Activated CD4-positive, CD25-positive, alpha-beta regulatory T cell treated with anti-CD3 and anti-CD28 coated beads, Interleukin-2, amount 50 U/mL, for 24 hours (primary cell): Measurements from ENCODE around the gene BNIP1.
A peak's percentile ranks its signal among the peaks of the same experiment; 100 is the strongest.
"Not testable (repeated sequence)": the region's sequence is repeated elsewhere in the genome, so short reads cannot be mapped to it uniquely, and the experiment has no call there.

ENCODE experiments used
- ATAC-seq, 2 donors: fragments of 150-1000 bp; cut with Tn5 transposase; one replicate each; pipeline ENCODE4 v1.10.0; 2021; ENCODE audit warnings: mild to moderate bottlenecking in 1 of 2, moderate library complexity in 1 of 2

Gene BNIP1

GRCh38 chr5:173144200-173145176 lies at the start of gene BNIP1:
BNIP1 (plus strand) TSS chr5:173144531; CDS start chr5:173144546, 15 bp downstream.
- ATAC-seq, result peak; percentile 93

GRCh38 chr5:173098787-173099186 lies 45.5 kb upstream of the BNIP1 start:
- ATAC-seq, result no peak

- no peak for ATAC-seq
Observed at GRCh38 chr5:173099461-173099860, 44.9 kb upstream of the BNIP1 start.

GRCh38 chr5:173101245-173101644 lies 43.1 kb upstream of the BNIP1 start:
- ATAC-seq, result no peak

GRCh38 chr5:173103411-173103810 lies 40.9 kb upstream of the BNIP1 start:
- ATAC-seq, result no peak

- ATAC-seq, result peak in 1 of 2 donors; percentile 24
Observed at GRCh38 chr5:173108914-173109313, 35.4 kb upstream of the BNIP1 start.

GRCh38 chr5:173114536-173114935 lies 29.8 kb upstream of the BNIP1 start:
- ATAC-seq, result no peak

- no peak for ATAC-seq
Observed at GRCh38 chr5:173119719-173120118, 24.6 kb upstream of the BNIP1 start.

GRCh38 chr5:173123416-173123815 lies 20.9 kb upstream of the BNIP1 start:
- no peak for ATAC-seq

- not testable (repeated sequence) for ATAC-seq
Observed at GRCh38 chr5:173132166-173132565, 12.2 kb upstream of the BNIP1 start.

- ATAC-seq, result no peak
Observed at GRCh38 chr5:173138707-173139106, 5.6 kb upstream of the BNIP1 start.

- ATAC-seq, result no peak
Observed at GRCh38 chr5:173139631-173140030, 4.7 kb upstream of the BNIP1 start.

GRCh38 chr5:173140769-173141168 lies 3.6 kb upstream of the BNIP1 start:
- no peak for ATAC-seq

- ATAC-seq, result no peak
Observed at GRCh38 chr5:173143567-173143966, 764 bp upstream of the BNIP1 start.

GRCh38 chr5:173148354-173148753 lies 4.0 kb downstream of the BNIP1 start:
- ATAC-seq, result no peak

- ATAC-seq, result no peak
Observed at GRCh38 chr5:173152547-173152946, 8.2 kb downstream of the BNIP1 start.

- ATAC-seq, result no peak
Observed at GRCh38 chr5:173153842-173154241, 9.5 kb downstream of the BNIP1 start.

- ATAC-seq, result not testable (repeated sequence)
Observed at GRCh38 chr5:173154619-173155018, 10.3 kb downstream of the BNIP1 start.

GRCh38 chr5:173155912-173156311 lies 11.6 kb downstream of the BNIP1 start:
- no peak for ATAC-seq

GRCh38 chr5:173158366-173158765 lies 14.0 kb downstream of the BNIP1 start:
- no peak for ATAC-seq

GRCh38 chr5:173159256-173159655 lies 14.9 kb downstream of the BNIP1 start:
- no peak for ATAC-seq

GRCh38 chr5:173161148-173161547 lies 16.8 kb downstream of the BNIP1 start:
- no peak for ATAC-seq

GRCh38 chr5:173163219-173163618 lies 18.9 kb downstream of the BNIP1 start:
- ATAC-seq, result no peak
